ENCODE results near the gene TTBK2.

Gene TTBK2

GRCh38 chr15:42849836-42850235 lies 70.7 kb downstream of the TTBK2 start:
- Histone ChIP-seq H2AFZ (ENCODE audit: low read depth, low read length) (no peak overlapping the region), H3K27me3 (ENCODE audit: low read depth, low read length) (no peaks in the 10 kb centered on the region), H3K9me3 (ENCODE audit: insufficient read depth, low read length) (no peaks in the 10 kb centered on the region), H3K9ac (ENCODE audit: low read length) (no peak overlapping the region), H3K27ac (ENCODE audit: low read length) (no peak overlapping the region), H3K4me1 (ENCODE audit: low read length) (no peaks in the 10 kb centered on the region), H4K20me1 (ENCODE audit: insufficient read depth, low read length) (no peaks in the 10 kb centered on the region), H3K4me3 (ENCODE audit: low read length) (no peak overlapping the region), H3K36me3 (replicated peaks; ENCODE audit: low read depth, low read length) (peaks cover 3% of the 10 kb centered on the region), H3K4me2 (ENCODE audit: low read length) (no peak overlapping the region), H3K79me2 (ENCODE audit: low read length) (no peaks in the 10 kb centered on the region)
- TF ChIP-seq, protein P1, sequence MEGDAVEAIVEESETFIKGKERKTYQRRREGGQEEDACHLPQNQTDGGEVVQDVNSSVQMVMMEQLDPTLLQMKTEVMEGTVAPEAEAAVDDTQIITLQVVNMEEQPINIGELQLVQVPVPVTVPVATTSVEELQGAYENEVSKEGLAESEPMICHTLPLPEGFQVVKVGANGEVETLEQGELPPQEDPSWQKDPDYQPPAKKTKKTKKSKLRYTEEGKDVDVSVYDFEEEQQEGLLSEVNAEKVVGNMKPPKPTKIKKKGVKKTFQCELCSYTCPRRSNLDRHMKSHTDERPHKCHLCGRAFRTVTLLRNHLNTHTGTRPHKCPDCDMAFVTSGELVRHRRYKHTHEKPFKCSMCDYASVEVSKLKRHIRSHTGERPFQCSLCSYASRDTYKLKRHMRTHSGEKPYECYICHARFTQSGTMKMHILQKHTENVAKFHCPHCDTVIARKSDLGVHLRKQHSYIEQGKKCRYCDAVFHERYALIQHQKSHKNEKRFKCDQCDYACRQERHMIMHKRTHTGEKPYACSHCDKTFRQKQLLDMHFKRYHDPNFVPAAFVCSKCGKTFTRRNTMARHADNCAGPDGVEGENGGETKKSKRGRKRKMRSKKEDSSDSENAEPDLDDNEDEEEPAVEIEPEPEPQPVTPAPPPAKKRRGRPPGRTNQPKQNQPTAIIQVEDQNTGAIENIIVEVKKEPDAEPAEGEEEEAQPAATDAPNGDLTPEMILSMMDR (IDR thresholded peaks at IDR 0.05; ENCODE audit: low read depth, low read length), result no peak
- TF ChIP-seq EZH2phosphoT487 (IDR thresholded peaks at IDR 0.05; ENCODE audit: low read depth), result no peak

DNA sequence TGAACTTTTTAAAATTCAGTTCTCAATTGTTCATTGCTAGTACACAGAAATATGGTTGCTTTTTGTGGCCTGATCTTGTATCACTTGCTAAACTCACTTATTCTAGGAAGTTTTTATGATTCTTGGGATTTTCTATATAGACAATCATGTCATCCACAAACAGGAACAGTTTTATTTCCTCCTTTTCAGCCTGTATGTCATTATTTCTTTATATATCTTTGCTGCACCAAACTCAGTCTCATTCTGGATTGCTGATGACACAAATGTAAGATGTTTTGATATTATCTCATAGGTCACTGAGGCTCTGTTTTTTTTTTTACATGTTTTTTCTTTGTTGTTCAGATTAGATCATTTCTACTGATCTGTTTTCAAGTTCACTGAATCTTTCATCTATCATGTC lies 71.7 kb downstream of the TTBK2 start:
- Histone ChIP-seq H3K27ac (ENCODE audit: low read length) (no peak overlapping the region), H3K9me3 (ENCODE audit: insufficient read depth, low read length) (0 out of 2 replicates have a peak, but pooled peaks cover under 1% of the 10 kb centered on the region), H3K9ac (ENCODE audit: low read length) (no peak overlapping the region), H3K4me1 (ENCODE audit: low read length) (no peaks in the 10 kb centered on the region), H3K4me3 (ENCODE audit: low read length) (no peak overlapping the region), H4K20me1 (ENCODE audit: insufficient read depth, low read length) (no peaks in the 10 kb centered on the region), H3K27me3 (ENCODE audit: low read depth, low read length) (no peaks in the 10 kb centered on the region), H3K4me2 (ENCODE audit: low read length) (no peak overlapping the region), H2AFZ (ENCODE audit: low read depth, low read length) (no peak overlapping the region), H3K36me3 (replicated peaks; ENCODE audit: low read depth, low read length) (peaks cover 8% of the 10 kb centered on the region), H3K79me2 (ENCODE audit: low read length) (no peaks in the 10 kb centered on the region)
- no peak for TF ChIP-seq EZH2phosphoT487 (IDR thresholded peaks at IDR 0.05; ENCODE audit: low read depth)
- TF ChIP-seq, protein P1 (IDR thresholded peaks at IDR 0.05; ENCODE audit: low read depth, low read length), result no peak

DNA sequence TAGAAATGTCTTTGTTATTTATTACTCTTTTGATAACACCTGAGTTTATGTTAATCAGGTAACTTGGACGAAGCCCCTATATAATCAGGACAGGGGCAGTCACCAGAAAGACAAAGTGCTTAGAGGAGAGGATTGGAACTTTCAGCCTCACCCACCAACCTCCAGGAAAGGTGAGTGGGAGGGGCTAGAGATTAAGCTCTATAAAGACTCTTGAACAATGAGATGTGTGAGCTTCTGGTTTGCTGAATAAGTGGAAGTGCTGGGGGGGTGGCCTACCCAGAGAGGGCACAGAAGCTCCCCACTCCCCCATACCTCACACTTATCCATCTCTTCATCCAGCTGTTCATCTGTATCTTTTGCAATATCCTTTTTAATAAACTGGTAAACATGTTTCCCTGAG lies 73.9 kb downstream of the TTBK2 start:
- Histone ChIP-seq H3K36me3 (replicated peaks; ENCODE audit: low read depth, low read length) (peaks cover 10% of the 10 kb centered on the region), H3K27me3 (ENCODE audit: low read depth, low read length) (no peaks in the 10 kb centered on the region), H3K79me2 (ENCODE audit: low read length) (no peaks in the 10 kb centered on the region), H2AFZ (ENCODE audit: low read depth, low read length) (no peak overlapping the region), H3K9me3 (ENCODE audit: insufficient read depth, low read length) (0 out of 2 replicates have a peak, but pooled peaks cover 2% of the 10 kb centered on the region), H3K9ac (ENCODE audit: low read length) (no peak overlapping the region), H3K4me2 (ENCODE audit: low read length) (no peak overlapping the region), H3K4me3 (ENCODE audit: low read length) (no peak overlapping the region), H4K20me1 (ENCODE audit: insufficient read depth, low read length) (no peaks in the 10 kb centered on the region), H3K4me1 (ENCODE audit: low read length) (no peaks in the 10 kb centered on the region), H3K27ac (ENCODE audit: low read length) (no peak overlapping the region)
- TF ChIP-seq, protein P1 (IDR thresholded peaks at IDR 0.05; ENCODE audit: low read depth, low read length), result no peak
- TF ChIP-seq EZH2phosphoT487 (IDR thresholded peaks at IDR 0.05; ENCODE audit: low read depth), result no peak

GRCh38 chr15:42845581-42845980 lies 75.0 kb downstream of the TTBK2 start:
- TF ChIP-seq, protein P1 (IDR thresholded peaks at IDR 0.05; ENCODE audit: low read depth, low read length), result no peak
- no peak for TF ChIP-seq EZH2phosphoT487 (IDR thresholded peaks at IDR 0.05; ENCODE audit: low read depth)
- Histone ChIP-seq H2AFZ (ENCODE audit: low read depth, low read length) (no peak overlapping the region), H3K36me3 (replicated peaks; ENCODE audit: low read depth, low read length) (peaks cover 10% of the 10 kb centered on the region), H3K79me2 (ENCODE audit: low read length) (no peaks in the 10 kb centered on the region), H3K4me1 (ENCODE audit: low read length) (no peaks in the 10 kb centered on the region), H3K4me2 (ENCODE audit: low read length) (no peak overlapping the region), H3K9ac (ENCODE audit: low read length) (no peak overlapping the region), H3K9me3 (ENCODE audit: insufficient read depth, low read length) (0 out of 2 replicates have a peak, but pooled peaks cover 2% of the 10 kb centered on the region), H3K27ac (ENCODE audit: low read length) (no peak overlapping the region), H3K27me3 (ENCODE audit: low read depth, low read length) (no peaks in the 10 kb centered on the region), H3K4me3 (ENCODE audit: low read length) (no peak overlapping the region), H4K20me1 (ENCODE audit: insufficient read depth, low read length) (no peaks in the 10 kb centered on the region)

Measured in OCI-LY3 (cell line).